GM12892 (cell line): ENCODE measurements around the gene MTF2.

Source experiments
- POLR2A ChIP-seq: IDR thresholded peaks from 2 replicates; pipeline ENCODE4 v1.6.1; 2011; ENCODE audit warnings: low read depth, low read length, control low read depth
- POLR2AphosphoS5 ChIP-seq: IDR thresholded peaks from 2 replicates; pipeline ENCODE4 v1.6.1; 2011; ENCODE audit warnings: low read depth, low read length, control low read depth

- no peak for TF ChIP-seq POLR2A
- TF ChIP-seq POLR2AphosphoS5, result no peak
Measured at GRCh38 chr1:93132638-93133037, 53.6 kb downstream of the MTF2 start.
